ENCODE data around the gene NUP54. TPM values are rescaled to one million over a fixed set of nuclear protein-coding genes. Genes with fewer than 3 reads are reported as not detected.

NUP54 gene, protein sequence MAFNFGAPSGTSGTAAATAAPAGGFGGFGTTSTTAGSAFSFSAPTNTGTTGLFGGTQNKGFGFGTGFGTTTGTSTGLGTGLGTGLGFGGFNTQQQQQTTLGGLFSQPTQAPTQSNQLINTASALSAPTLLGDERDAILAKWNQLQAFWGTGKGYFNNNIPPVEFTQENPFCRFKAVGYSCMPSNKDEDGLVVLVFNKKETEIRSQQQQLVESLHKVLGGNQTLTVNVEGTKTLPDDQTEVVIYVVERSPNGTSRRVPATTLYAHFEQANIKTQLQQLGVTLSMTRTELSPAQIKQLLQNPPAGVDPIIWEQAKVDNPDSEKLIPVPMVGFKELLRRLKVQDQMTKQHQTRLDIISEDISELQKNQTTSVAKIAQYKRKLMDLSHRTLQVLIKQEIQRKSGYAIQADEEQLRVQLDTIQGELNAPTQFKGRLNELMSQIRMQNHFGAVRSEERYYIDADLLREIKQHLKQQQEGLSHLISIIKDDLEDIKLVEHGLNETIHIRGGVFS
- total RNA-seq (10 to 100 TPM; 38.8 to 45.5 TPM), polyA plus RNA-seq (10 to 100 TPM; 19.8 to 24.3 TPM)
- long read RNA-seq, donor 1, transcript NUP54-201 (12 exons, 2,367 nt), result major isoform, 37 of 57 reads
- long read RNA-seq, donor 1, partial matches to known transcripts, result 5 of 57 reads
- long read RNA-seq, donor 1, other reads (novel, unspliced or antisense), result 12 of 57 reads
- long read RNA-seq, donor 2, partial matches to known transcripts, result 5 of 13 reads
- long read RNA-seq, donor 2, other reads (novel, unspliced or antisense), result 3 of 13 reads

DNA sequence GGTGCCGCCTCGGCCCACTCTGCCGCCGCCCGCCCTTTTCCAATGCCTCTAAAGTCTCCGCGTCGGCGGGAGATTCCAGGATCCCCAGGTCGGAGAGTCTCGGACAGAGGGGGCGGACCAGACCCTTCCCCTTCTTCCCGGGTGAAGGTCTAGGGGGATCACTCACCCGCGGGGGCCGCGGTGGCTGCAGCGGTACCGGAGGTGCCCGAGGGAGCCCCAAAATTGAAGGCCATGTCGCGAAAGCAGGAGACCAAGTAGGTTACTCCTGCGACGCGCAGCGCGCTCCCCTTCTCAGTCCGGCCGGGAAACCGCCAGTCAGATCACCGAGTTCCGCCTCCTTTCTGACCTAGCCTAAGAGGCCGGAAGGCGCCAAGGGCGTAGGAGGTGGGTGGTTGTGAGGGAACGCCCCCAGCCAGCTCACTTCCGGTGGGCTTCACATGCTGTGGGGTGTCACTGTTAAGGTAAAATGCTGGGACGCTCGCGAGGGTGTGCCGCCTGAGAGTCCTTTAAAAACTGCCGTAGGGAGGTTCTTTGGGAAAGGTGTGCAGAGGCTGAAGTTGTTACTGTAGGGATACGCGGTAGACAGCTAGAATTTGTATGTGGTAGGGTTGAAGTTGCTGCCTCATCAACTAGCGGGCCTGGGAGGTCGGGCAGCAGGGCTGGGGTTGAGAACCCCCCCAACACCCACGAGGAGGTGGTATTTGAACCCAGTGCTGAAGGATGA, at the start of gene NUP54:
Gene NUP54 (minus strand): TSS at position 256 of the 724 bp plus-strand sequence. CDS start 23 bp downstream, at position 233.
- ATAC-seq (ENCODE audit: low FRiP score) (peak; percentile 100), DNase-seq (peak; percentile 97 to 98)
- 0% methylated on average over 46 to 47 of the region's 47 CpGs for WGBS, 2 donors
- Histone ChIP-seq H3K27ac (ENCODE audit: low read depth in 1 of 2, low read length in 2 of 2) (peak within 1 kb of the TSS in 1 of 2 donors; percentile 76), H3K36me3 (ENCODE audit: control insufficient read depth in 1 of 2, insufficient read depth in 2 of 2, low read length in 1 of 2) (no peaks in the 10 kb centered on the region), H3K9me3 (ENCODE audit: control insufficient read depth, low read length) (no peaks in the 10 kb centered on the region), H3K4me1 (ENCODE audit: control insufficient read depth in 1 of 2, insufficient read depth in 2 of 2, low read length in 2 of 2) (no peaks in the 10 kb centered on the region), H3K4me3 (ENCODE audit: low read length in 2 of 2) (peak within 1 kb of the TSS; percentile 80 to 83), H3K27me3 (ENCODE audit: control insufficient read depth in 1 of 2, insufficient read depth in 2 of 2, low read length in 1 of 2) (no peaks in the 10 kb centered on the region)
- intact Hi-C loops (cut with DNase I), result loop anchor here in 1 of 2 donors (10.0 kb wide), 1 partner anchor 154 kb away; the partner anchor contains the start of gene SDAD1

GRCh38 chr4:76197031-76197743, 49.0 kb upstream of the NUP54 start:
- 54 to 57% methylated on average over 10 of the region's 10 CpGs for WGBS, 2 donors
- Histone ChIP-seq H3K27me3 (ENCODE audit: control insufficient read depth in 1 of 2, insufficient read depth in 2 of 2, low read length in 1 of 2) (no peaks in the 10 kb centered on the region), H3K36me3 (ENCODE audit: control insufficient read depth in 1 of 2, insufficient read depth in 2 of 2, low read length in 1 of 2) (peaks cover 2% of the 10 kb centered on the region in 2 donors), H3K4me3 (ENCODE audit: low read length in 2 of 2) (no peak overlapping the region), H3K27ac (ENCODE audit: low read depth in 1 of 2, low read length in 2 of 2) (no peak overlapping the region), H3K4me1 (ENCODE audit: control insufficient read depth in 1 of 2, insufficient read depth in 2 of 2, low read length in 2 of 2) (peaks cover 7 to 9% of the 10 kb centered on the region in 2 donors), H3K9me3 (ENCODE audit: control insufficient read depth, low read length) (no peaks in the 10 kb centered on the region)
- ATAC-seq (ENCODE audit: low FRiP score), result no peak
- intact Hi-C loops (cut with DNase I), result loop anchor here in 1 of 2 donors (2.0 kb wide), 1 partner anchor 16 kb away; the partner anchor contains the start of gene SCARB2
- no peak for DNase-seq

- 93 to 96% methylated on average over 2 of the region's 2 CpGs for WGBS, 2 donors
- no peaks in the 10 kb centered on the region for H3K27me3 ChIP-seq (ENCODE audit: control insufficient read depth in 1 of 2, insufficient read depth in 2 of 2, low read length in 1 of 2)
- peaks cover 2% of the 10 kb centered on the region in 2 donors for H3K36me3 ChIP-seq (ENCODE audit: control insufficient read depth in 1 of 2, insufficient read depth in 2 of 2, low read length in 1 of 2)
- ATAC-seq (ENCODE audit: low FRiP score), result no peak
- no peaks in the 10 kb centered on the region for H3K9me3 ChIP-seq (ENCODE audit: control insufficient read depth, low read length)
- intact Hi-C loops (cut with DNase I), result loop anchor here in 1 of 2 donors (2.0 kb wide), 1 partner anchor 16 kb away; the partner anchor contains the start of gene SCARB2
- DNase-seq, result no peak
- H3K27ac ChIP-seq (ENCODE audit: low read depth in 1 of 2, low read length in 2 of 2), result no peak overlapping the region
- H3K4me3 ChIP-seq (ENCODE audit: low read length in 2 of 2), result no peak overlapping the region
- H3K4me1 ChIP-seq (ENCODE audit: control insufficient read depth in 1 of 2, insufficient read depth in 2 of 2, low read length in 2 of 2), result peaks cover 7 to 9% of the 10 kb centered on the region in 2 donors
Observed at GRCh38 chr4:76196376-76196775, 48.2 kb upstream of the NUP54 start.

- ATAC-seq (ENCODE audit: low FRiP score), result no peak
- H3K4me1 ChIP-seq (ENCODE audit: control insufficient read depth in 1 of 2, insufficient read depth in 2 of 2, low read length in 2 of 2), result peaks cover 3 to 4% of the 10 kb centered on the region in 2 donors
- no peak for DNase-seq
- H3K36me3 ChIP-seq (ENCODE audit: control insufficient read depth in 1 of 2, insufficient read depth in 2 of 2, low read length in 1 of 2), result peaks cover 2% of the 10 kb centered on the region in 2 donors
- H3K27me3 ChIP-seq (ENCODE audit: control insufficient read depth in 1 of 2, insufficient read depth in 2 of 2, low read length in 1 of 2), result no peaks in the 10 kb centered on the region
- peak overlapping the region in 1 of 2 donors; percentile 12 for H3K27ac ChIP-seq (ENCODE audit: low read depth in 1 of 2, low read length in 2 of 2)
- no peak overlapping the region for H3K4me3 ChIP-seq (ENCODE audit: low read length in 2 of 2)
- no peaks in the 10 kb centered on the region for H3K9me3 ChIP-seq (ENCODE audit: control insufficient read depth, low read length)
- 60 to 72% methylated on average over 3 of the region's 3 CpGs for WGBS, 2 donors
- intact Hi-C loops (cut with DNase I), result no loop called here
Observed at GRCh38 chr4:76195326-76195725, 47.1 kb upstream of the NUP54 start.

- intact Hi-C loops (cut with DNase I), result no loop called here
- WGBS, 2 donors, result 13 to 19% methylated on average over 2 of the region's 2 CpGs
- Histone ChIP-seq H3K9me3 (ENCODE audit: control insufficient read depth, low read length) (no peaks in the 10 kb centered on the region), H3K27me3 (ENCODE audit: control insufficient read depth in 1 of 2, insufficient read depth in 2 of 2, low read length in 1 of 2) (no peaks in the 10 kb centered on the region), H3K4me3 (ENCODE audit: low read length in 2 of 2) (no peak overlapping the region), H3K36me3 (ENCODE audit: control insufficient read depth in 1 of 2, insufficient read depth in 2 of 2, low read length in 1 of 2) (peaks cover 2% of the 10 kb centered on the region in 2 donors), H3K4me1 (ENCODE audit: control insufficient read depth in 1 of 2, insufficient read depth in 2 of 2, low read length in 2 of 2) (peaks cover 3 to 4% of the 10 kb centered on the region in 2 donors), H3K27ac (ENCODE audit: low read depth in 1 of 2, low read length in 2 of 2) (no peak overlapping the region)
- no peak for DNase-seq
- ATAC-seq (ENCODE audit: low FRiP score), result peak; percentile 47
Observed at GRCh38 chr4:76194325-76194724, 46.1 kb upstream of the NUP54 start.

GRCh38 chr4:76192236-76192635, 44.0 kb upstream of the NUP54 start:
- no peak overlapping the region for H3K4me3 ChIP-seq (ENCODE audit: low read length in 2 of 2)
- no peaks in the 10 kb centered on the region for H3K9me3 ChIP-seq (ENCODE audit: control insufficient read depth, low read length)
- no peak overlapping the region for H3K27ac ChIP-seq (ENCODE audit: low read depth in 1 of 2, low read length in 2 of 2)
- whole genome bisulfite sequencing, 2 donors, result 87 to 92% methylated on average over 2 of the region's 2 CpGs
- H3K27me3 ChIP-seq (ENCODE audit: control insufficient read depth in 1 of 2, insufficient read depth in 2 of 2, low read length in 1 of 2), result no peaks in the 10 kb centered on the region
- intact Hi-C loops (cut with DNase I), result no loop called here
- ATAC-seq (ENCODE audit: low FRiP score), result no peak
- DNase-seq, result no peak
- peaks cover 2% of the 10 kb centered on the region in 2 donors for H3K36me3 ChIP-seq (ENCODE audit: control insufficient read depth in 1 of 2, insufficient read depth in 2 of 2, low read length in 1 of 2)
- H3K4me1 ChIP-seq (ENCODE audit: control insufficient read depth in 1 of 2, insufficient read depth in 2 of 2, low read length in 2 of 2), result peaks cover 2% of the 10 kb centered on the region in 2 donors

DNA sequence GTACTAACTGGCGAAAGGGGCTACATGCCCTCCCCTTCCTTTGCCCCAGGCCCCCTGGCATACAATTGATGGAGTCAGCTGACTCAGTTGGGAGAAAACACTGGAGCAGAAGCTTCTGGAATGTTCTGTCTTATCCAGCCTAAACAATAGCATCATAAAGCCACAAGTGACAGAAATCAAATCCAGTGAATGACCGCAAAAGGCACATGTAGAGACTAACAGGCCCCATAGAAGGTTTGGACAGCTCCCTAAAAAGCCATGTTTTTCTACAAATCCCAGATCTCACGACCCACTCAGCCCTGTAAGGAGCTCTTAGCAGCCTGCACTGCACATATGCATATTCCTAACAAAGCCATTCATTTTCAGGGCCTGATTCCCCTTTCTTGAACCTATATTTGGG, 40.4 kb upstream of the NUP54 start:
- peaks cover 2 to 3% of the 10 kb centered on the region in 2 donors for H3K36me3 ChIP-seq (ENCODE audit: control insufficient read depth in 1 of 2, insufficient read depth in 2 of 2, low read length in 1 of 2)
- H3K9me3 ChIP-seq (ENCODE audit: control insufficient read depth, low read length), result no peaks in the 10 kb centered on the region
- ATAC-seq (ENCODE audit: low FRiP score), result no peak
- H3K4me3 ChIP-seq (ENCODE audit: low read length in 2 of 2), result no peak overlapping the region
- peak overlapping the region in 1 of 2 donors; percentile 70 for H3K27ac ChIP-seq (ENCODE audit: low read depth in 1 of 2, low read length in 2 of 2)
- 11 to 19% methylated on average over 3 of the region's 3 CpGs for WGBS, 2 donors
- peaks cover 2% of the 10 kb centered on the region in 2 donors for H3K4me1 ChIP-seq (ENCODE audit: control insufficient read depth in 1 of 2, insufficient read depth in 2 of 2, low read length in 2 of 2)
- DNase-seq, result no peak
- H3K27me3 ChIP-seq (ENCODE audit: control insufficient read depth in 1 of 2, insufficient read depth in 2 of 2, low read length in 1 of 2), result no peaks in the 10 kb centered on the region
- intact Hi-C loops (cut with DNase I), result loop anchor here in 1 of 2 donors (10.0 kb wide), 2 partner anchors 116 to 246 kb away; partner anchors contain the start of genes SHROOM3 and STBD1
